NCI-H1436 treated with DMSO at 0.1 percent for 48 hours (cell line): ENCODE data around the gene STAT5B.
A peak's percentile ranks its signal among the peaks of the same experiment; 100 is the strongest.
"Not testable (repeated sequence)": the region's sequence is repeated elsewhere in the genome, so short reads cannot be mapped to it uniquely, and the experiment has no call there.

Source experiments
- DNase-seq: peaks from one replicate; lab custom pipeline; 2025; lab: John Stamatoyannopoulos, UW

The STAT5B gene

GRCh38 chr17:42193969-42194899 lies 82.0 kb downstream of the STAT5B start, which contains the start of gene GHDC:
Gene GHDC (minus strand): TSS chr17:42194494. CDS start chr17:42193581, 913 bp downstream.
- peak; percentile 52 for DNase-seq

GRCh38 chr17:42193216-42193968 lies 82.8 kb downstream of the STAT5B start:
- DNase-seq: no peak

- no peak for DNase-seq
Observed at GRCh38 chr17:42192189-42193126, 83.7 kb downstream of the STAT5B start.

GRCh38 chr17:42191275-42191608 lies 84.9 kb downstream of the STAT5B start:
- no peak for DNase-seq

GRCh38 chr17:42190491-42191274 lies 85.5 kb downstream of the STAT5B start:
- no peak for DNase-seq

GRCh38 chr17:42189651-42189965 lies 86.6 kb downstream of the STAT5B start:
- DNase-seq: no peak

GRCh38 chr17:42188749-42189650 lies 87.2 kb downstream of the STAT5B start:
- no peak for DNase-seq

- no peak for DNase-seq
Observed at GRCh38 chr17:42187833-42188232, 88.4 kb downstream of the STAT5B start.

- DNase-seq: not testable (repeated sequence)
Observed at GRCh38 chr17:42186191-42186590, 90.0 kb downstream of the STAT5B start.

GRCh38 chr17:42185621-42185930 lies 90.6 kb downstream of the STAT5B start:
- DNase-seq: no peak

GRCh38 chr17:42184713-42185620 lies 91.2 kb downstream of the STAT5B start, which contains the start of gene HCRT:
Gene HCRT (minus strand): TSS chr17:42185452. CDS start chr17:42185365, 87 bp downstream.
- DNase-seq: peak; percentile 9

- peak; percentile 3 for DNase-seq
Observed at GRCh38 chr17:42183741-42184711, 92.2 kb downstream of the STAT5B start.

- DNase-seq: no peak
Observed at GRCh38 chr17:42182927-42183734, 93.1 kb downstream of the STAT5B start.

GRCh38 chr17:42181851-42182207 lies 94.4 kb downstream of the STAT5B start:
- no peak for DNase-seq

- DNase-seq: peak; percentile 67
Observed at GRCh38 chr17:42180922-42181850, 95.0 kb downstream of the STAT5B start, which contains the start of gene KCNH4. Gene KCNH4 (minus strand): TSS chr17:42181142. CDS start chr17:42180945, 197 bp downstream.

- DNase-seq: no peak
Observed at GRCh38 chr17:42180411-42180921, 95.7 kb downstream of the STAT5B start.
